Ishikawa (cell line): ENCODE results near the gene CYP1B1.

Source experiments
- CEBPB ChIP-seq: IDR thresholded peaks from 2 replicates; pipeline ENCODE4 v1.6.1; 2012
- CREB1 ChIP-seq: IDR thresholded peaks from 2 replicates; pipeline ENCODE4 v1.6.1; 2012; ENCODE audit warnings: low read depth
- EGR1 ChIP-seq: IDR thresholded peaks from 2 replicates; pipeline ENCODE4 v1.6.1; 2012
- EP300 ChIP-seq: IDR thresholded peaks from 2 replicates; pipeline ENCODE4 v1.6.1; 2012; ENCODE audit warnings: borderline replicate concordance
- FOXM1 ChIP-seq: IDR thresholded peaks from 2 replicates; pipeline ENCODE4 v1.6.1; 2012; ENCODE audit warnings: low read depth, borderline replicate concordance
- MAX ChIP-seq: IDR thresholded peaks from 2 replicates; pipeline ENCODE4 v1.6.1; 2012
- RAD21 ChIP-seq: IDR thresholded peaks from 2 replicates; pipeline ENCODE4 v1.6.1; 2012; ENCODE audit warnings: low read depth
- REST ChIP-seq: IDR thresholded peaks from 2 replicates; pipeline ENCODE4 v1.6.1; 2012; ENCODE audit warnings: low read depth, mild to moderate bottlenecking
- TAF1 ChIP-seq: IDR thresholded peaks from 2 replicates; pipeline ENCODE4 v1.6.1; 2012; ENCODE audit warnings: low read depth, mild to moderate bottlenecking
- TCF12 ChIP-seq: IDR thresholded peaks from 2 replicates; pipeline ENCODE4 v1.6.1; 2012; ENCODE audit warnings: low read depth
- TEAD4 ChIP-seq: IDR thresholded peaks from 2 replicates; pipeline ENCODE4 v1.6.1; 2012
- USF1 ChIP-seq: IDR thresholded peaks from 2 replicates; pipeline ENCODE4 v1.6.1; 2012
- YY1 ChIP-seq: IDR thresholded peaks from 2 replicates; pipeline ENCODE4 v1.6.1; 2012; ENCODE audit warnings: low read depth

- TF ChIP-seq RAD21 (no peak), CEBPB (no peak), MAX (no peak), EGR1 (no peak), EP300 (no peak), FOXM1 (no peak), TAF1 (no peak), TEAD4 (no peak), REST (no peak), TCF12 (no peak), CREB1 (no peak), USF1 (no peak), YY1 (no peak)
These were observed at the start of gene CYP1B1 for GRCh38 chr2:38075507-38076151.
